ENCODE results near the gene TYW3.

DNA sequence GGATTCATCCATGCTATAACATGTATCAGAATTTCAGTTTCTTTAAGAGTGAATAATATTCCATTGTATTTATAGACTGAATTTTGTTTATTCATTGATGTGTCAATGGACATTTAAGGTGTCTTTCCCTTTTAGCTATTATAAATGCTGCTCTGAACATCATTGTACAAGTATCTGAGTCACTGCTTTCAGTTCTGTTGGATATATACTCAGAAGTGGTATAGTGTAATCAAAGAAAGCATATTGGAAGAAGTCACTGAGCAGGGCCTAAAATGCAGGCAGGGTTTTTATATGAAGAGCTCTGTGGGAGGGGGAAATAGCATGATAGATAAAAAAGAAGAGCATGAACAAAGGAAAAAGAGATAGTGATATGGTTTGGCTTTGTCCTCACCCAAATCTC lies 22.5 kb downstream of the TYW3 start:
- TF ChIP-seq RXRA (IDR thresholded peaks at IDR 0.05) (no peak), RAD21 (IDR thresholded peaks at IDR 0.05) (no peak)
- TF ChIP-seq, protein P1, sequence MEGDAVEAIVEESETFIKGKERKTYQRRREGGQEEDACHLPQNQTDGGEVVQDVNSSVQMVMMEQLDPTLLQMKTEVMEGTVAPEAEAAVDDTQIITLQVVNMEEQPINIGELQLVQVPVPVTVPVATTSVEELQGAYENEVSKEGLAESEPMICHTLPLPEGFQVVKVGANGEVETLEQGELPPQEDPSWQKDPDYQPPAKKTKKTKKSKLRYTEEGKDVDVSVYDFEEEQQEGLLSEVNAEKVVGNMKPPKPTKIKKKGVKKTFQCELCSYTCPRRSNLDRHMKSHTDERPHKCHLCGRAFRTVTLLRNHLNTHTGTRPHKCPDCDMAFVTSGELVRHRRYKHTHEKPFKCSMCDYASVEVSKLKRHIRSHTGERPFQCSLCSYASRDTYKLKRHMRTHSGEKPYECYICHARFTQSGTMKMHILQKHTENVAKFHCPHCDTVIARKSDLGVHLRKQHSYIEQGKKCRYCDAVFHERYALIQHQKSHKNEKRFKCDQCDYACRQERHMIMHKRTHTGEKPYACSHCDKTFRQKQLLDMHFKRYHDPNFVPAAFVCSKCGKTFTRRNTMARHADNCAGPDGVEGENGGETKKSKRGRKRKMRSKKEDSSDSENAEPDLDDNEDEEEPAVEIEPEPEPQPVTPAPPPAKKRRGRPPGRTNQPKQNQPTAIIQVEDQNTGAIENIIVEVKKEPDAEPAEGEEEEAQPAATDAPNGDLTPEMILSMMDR (IDR thresholded peaks at IDR 0.05; ENCODE audit: low read depth, low read length, missing input control), result no peak

Measured in liver (tissue), 3 donors.